ENCODE results near the gene C16orf74. TPM values are rescaled to one million over a fixed set of nuclear protein-coding genes. Genes with fewer than 3 reads are reported as not detected.

The C16orf74 gene
- total and polyA plus RNA-seq, 2 donors (not counting 1 experiment from before 2014, with no cell fraction given): 73.0 to 83.3 TPM

DNA sequence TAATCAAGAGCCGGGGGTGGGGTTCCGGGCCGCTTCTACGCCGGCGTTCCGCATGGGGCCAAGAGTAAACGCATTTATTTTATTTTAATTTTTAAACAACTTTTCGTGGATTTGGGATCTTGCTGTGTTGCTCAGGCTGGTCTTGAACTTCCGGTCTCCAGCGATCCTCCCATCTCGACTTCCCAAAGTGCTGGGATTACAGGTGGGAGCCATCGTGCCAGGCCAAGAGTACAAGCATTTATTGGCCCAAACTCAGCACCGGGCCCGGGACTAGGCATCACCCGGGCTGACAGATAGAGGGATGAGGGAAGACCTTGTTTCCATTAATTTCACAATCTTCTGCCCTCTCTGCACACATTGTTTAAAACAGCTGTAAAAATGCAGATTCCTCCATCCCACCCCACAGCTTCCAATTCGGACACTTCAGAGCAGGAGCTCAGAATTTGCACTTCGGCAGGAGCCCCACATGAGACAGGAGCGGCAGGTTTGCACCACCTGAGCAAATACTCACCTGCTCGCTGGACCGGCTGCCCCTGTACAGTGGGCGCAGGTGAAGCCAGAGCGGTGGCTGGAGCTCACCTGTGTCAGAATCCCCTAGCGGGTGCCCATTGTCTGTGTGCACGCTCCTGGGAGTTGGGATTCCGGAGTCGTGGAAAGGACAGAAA, 61.5 kb downstream of the C16orf74 start:
- ATAC-seq (ENCODE audit: low read depth) (no peak), DNase-seq (no peak)
- WGBS (ENCODE audit: insufficient coverage): 95% methylated on average over 11 of the region's 27 CpGs
- H4K20me1 ChIP-seq (ENCODE audit: control insufficient read depth, insufficient read depth, low read length, poor library complexity, severe bottlenecking): no peaks in the 10 kb centered on the region
- H3K27me3 Mint-ChIP-seq: peaks cover 3% of the 10 kb centered on the region
- peaks cover 0 to 13% (median 5%) of the 10 kb centered on the region in 4 experiments for H3K27me3 ChIP-seq (replicated peaks in 1 of 4; ENCODE audit: control extremely low read depth in 1 of 4, control insufficient read depth in 3 of 4, insufficient read depth in 4 of 4, low read length in 3 of 4)
- ChIA-PET CTCF (interaction anchor here (0.9 to 4.2 kb wide), 4 partner anchors 30 to 327 kb away, joined by 3 to 14 read pairs (median 4); no protein-coding TSS in a partner anchor), POLR2A (interaction anchor here (0.6 to 1.5 kb wide), 2 partner anchors 16 to 43 kb away, joined by 3 to 10 read pairs; no protein-coding TSS in a partner anchor)
- H3K4me3 Mint-ChIP-seq: peak overlapping the region; percentile 81
- H3K9ac ChIP-seq (ENCODE audit: low read length): peak overlapping the region; percentile 9
- no peaks in the 10 kb centered on the region for H3K9me3 Mint-ChIP-seq (ENCODE audit: insufficient read depth)
- H3K36me3 ChIP-seq (replicated peaks in 1 of 2; ENCODE audit: control extremely low read depth in 1 of 2, control insufficient read depth in 1 of 2, extremely low read depth in 1 of 2, insufficient read depth in 2 of 2, low read length in 1 of 2): no peaks in the 10 kb centered on the region
- TF ChIP-seq CTCF (IDR thresholded peaks at IDR 0.05): no peak
- no peak for TF ChIP-seq EZH2 (IDR thresholded peaks at IDR 0.05; ENCODE audit: borderline replicate concordance, insufficient read depth, low read depth, low read length, poor library complexity, severe bottlenecking)
- peaks cover 15 to 29% of the 10 kb centered on the region in 2 donors for H3K4me1 ChIP-seq (ENCODE audit: control insufficient read depth in 2 of 2, insufficient read depth in 2 of 2, low read length in 2 of 2)
- no peak overlapping the region for H3K27ac ChIP-seq (ENCODE audit: low read length in 2 of 2)
- intact Hi-C loops (cut with micrococcal nuclease): loop anchor here (1.0 to 5.0 kb wide), 4 partner anchors 48 to 110 kb away; partner anchors contain the start of genes COX4I1 and EMC8
- H3K79me2 ChIP-seq (ENCODE audit: control insufficient read depth, insufficient read depth, low read length): peaks cover 19% of the 10 kb centered on the region
- peaks cover 17% of the 10 kb centered on the region for H3K4me1 Mint-ChIP-seq
- no peaks in the 10 kb centered on the region for H3K9me3 ChIP-seq (ENCODE audit: control extremely low read depth in 1 of 3, control insufficient read depth in 2 of 3, insufficient read depth in 1 of 3, low read length in 2 of 3)
- H3K27ac Mint-ChIP-seq: no peak overlapping the region
- peak overlapping the region in 4 of 5 experiments; percentile 11 to 52 (median 38) for H3K4me3 ChIP-seq (ENCODE audit: control extremely low read depth in 1 of 5, extremely low read depth in 1 of 5, insufficient read depth in 1 of 5, low read depth in 2 of 5, low read length in 4 of 5)
- peak overlapping the region; percentile 97 for H3K4me2 ChIP-seq (replicated peaks; ENCODE audit: low read depth, low read length, poor library complexity, severe bottlenecking)
- peak overlapping the region; percentile 50 for H2AFZ ChIP-seq (ENCODE audit: insufficient read depth, low read depth, low read length, poor library complexity, severe bottlenecking)

Measured in B cell (primary cell).